Adipocyte (in vitro differentiated cells): ENCODE results near the gene PNRC2.

Source experiments
- DNase-seq: peaks from one replicate; pipeline ENCODE4 v3.0.0-alpha.2; 2015; ENCODE audit warnings: low read depth
- H3K27me3 ChIP-seq: replicated peaks from 2 replicates; pipeline ENCODE4 v1.7.0; 2013; ENCODE audit warnings: mild to moderate bottlenecking, low read length, moderate library complexity; ENCODE audit not compliant: control insufficient read depth, insufficient read depth
- H3K36me3 ChIP-seq: 2 replicates; pipeline ENCODE4 v1.7.0; 2013; ENCODE audit warnings: low read length, mild to moderate bottlenecking, moderate library complexity; ENCODE audit not compliant: control insufficient read depth, insufficient read depth, severe bottlenecking
- H3K4me1 ChIP-seq: 2 replicates; pipeline ENCODE4 v1.7.0; 2013; ENCODE audit warnings: mild to moderate bottlenecking, low read length, moderate library complexity; ENCODE audit not compliant: control insufficient read depth, insufficient read depth
- H3K4me3 ChIP-seq: 2 replicates; pipeline ENCODE4 v1.7.0; 2013; ENCODE audit warnings: mild to moderate bottlenecking, low read length, moderate library complexity
- H3K9ac ChIP-seq: 2 replicates; pipeline ENCODE4 v1.7.0; 2013; ENCODE audit warnings: mild to moderate bottlenecking, low read length, moderate library complexity
- H3K9me3 ChIP-seq: 2 replicates; pipeline ENCODE4 v1.7.0; 2013; ENCODE audit warnings: mild to moderate bottlenecking, low read length, moderate library complexity; ENCODE audit not compliant: control insufficient read depth

Gene PNRC2

GRCh38 chr1:23959461-23960290 is at the start of gene PNRC2:
TSS of gene PNRC2 (plus strand) at chr1:23959828. CDS start at chr1:23961458, 1,630 bp downstream.
- peaks cover 32% of the 10 kb centered on the region for H3K36me3 ChIP-seq
- peak within 1 kb of the TSS; percentile 98 for H3K9ac ChIP-seq
- DNase-seq, result peak; percentile 99
- peaks cover 35% of the 10 kb centered on the region for H3K4me1 ChIP-seq
- no peaks in the 10 kb centered on the region for H3K27me3 ChIP-seq
- peak within 1 kb of the TSS; percentile 96 for H3K4me3 ChIP-seq
- no peaks in the 10 kb centered on the region for H3K9me3 ChIP-seq

GRCh38 chr1:23910144-23910543 is 49.5 kb upstream of the PNRC2 start:
- Histone ChIP-seq H3K9ac (no peak overlapping the region), H3K4me3 (no peak overlapping the region), H3K36me3 (no peaks in the 10 kb centered on the region), H3K9me3 (no peaks in the 10 kb centered on the region), H3K27me3 (peaks cover 30% of the 10 kb centered on the region), H3K4me1 (no peaks in the 10 kb centered on the region)
- no peak for DNase-seq

- Histone ChIP-seq H3K27me3 (peaks cover 27% of the 10 kb centered on the region), H3K9me3 (no peaks in the 10 kb centered on the region), H3K36me3 (no peaks in the 10 kb centered on the region), H3K4me1 (no peaks in the 10 kb centered on the region), H3K9ac (no peak overlapping the region), H3K4me3 (no peak overlapping the region)
- DNase-seq, result no peak
Observed at GRCh38 chr1:23910553-23911246, 48.9 kb upstream of the PNRC2 start.

- Histone ChIP-seq H3K9me3 (no peaks in the 10 kb centered on the region), H3K36me3 (no peaks in the 10 kb centered on the region), H3K4me1 (no peaks in the 10 kb centered on the region), H3K4me3 (no peak overlapping the region), H3K9ac (no peak overlapping the region), H3K27me3 (peaks cover 22% of the 10 kb centered on the region)
- DNase-seq, result no peak
Observed at GRCh38 chr1:23911921-23912320, 47.7 kb upstream of the PNRC2 start.

- Histone ChIP-seq H3K9ac (no peak within 1 kb of the TSS), H3K4me3 (no peak within 1 kb of the TSS), H3K9me3 (no peaks in the 10 kb centered on the region), H3K27me3 (peaks cover 22% of the 10 kb centered on the region), H3K36me3 (no peaks in the 10 kb centered on the region), H3K4me1 (no peaks in the 10 kb centered on the region)
- no peak for DNase-seq
Observed at GRCh38 chr1:23913212-23913880, 46.3 kb upstream of the PNRC2 start, which contains the start of gene CNR2. TSS of gene CNR2 (minus strand) at chr1:23913362. CDS start at chr1:23875617, 37,745 bp downstream.

- Histone ChIP-seq H3K4me1 (no peaks in the 10 kb centered on the region), H3K9ac (no peak overlapping the region), H3K27me3 (peaks cover 11% of the 10 kb centered on the region), H3K4me3 (no peak overlapping the region), H3K9me3 (no peaks in the 10 kb centered on the region), H3K36me3 (no peaks in the 10 kb centered on the region)
- no peak for DNase-seq
Observed at GRCh38 chr1:23914921-23915320, 44.7 kb upstream of the PNRC2 start.

- no peak for DNase-seq
- H3K36me3 ChIP-seq, result no peaks in the 10 kb centered on the region
- H3K27me3 ChIP-seq, result peaks cover 10% of the 10 kb centered on the region
- H3K4me1 ChIP-seq, result no peaks in the 10 kb centered on the region
- no peak overlapping the region for H3K9ac ChIP-seq
- H3K9me3 ChIP-seq, result no peaks in the 10 kb centered on the region
- no peak overlapping the region for H3K4me3 ChIP-seq
Observed at GRCh38 chr1:23915466-23915865, 44.2 kb upstream of the PNRC2 start.

GRCh38 chr1:23916209-23917131 is 43.2 kb upstream of the PNRC2 start:
- H3K4me3 ChIP-seq, result no peak overlapping the region
- H3K27me3 ChIP-seq, result no peaks in the 10 kb centered on the region
- no peaks in the 10 kb centered on the region for H3K36me3 ChIP-seq
- peak; percentile 74 for DNase-seq
- H3K9ac ChIP-seq, result no peak overlapping the region
- H3K9me3 ChIP-seq, result no peaks in the 10 kb centered on the region
- H3K4me1 ChIP-seq, result no peaks in the 10 kb centered on the region

GRCh38 chr1:23922321-23922943 is 37.2 kb upstream of the PNRC2 start:
- no peak overlapping the region for H3K4me3 ChIP-seq
- H3K9me3 ChIP-seq, result no peaks in the 10 kb centered on the region
- no peak overlapping the region for H3K9ac ChIP-seq
- H3K27me3 ChIP-seq, result no peaks in the 10 kb centered on the region
- no peak for DNase-seq
- no peaks in the 10 kb centered on the region for H3K36me3 ChIP-seq
- no peaks in the 10 kb centered on the region for H3K4me1 ChIP-seq
